ENCODE data around the gene AQP5.

DNA sequence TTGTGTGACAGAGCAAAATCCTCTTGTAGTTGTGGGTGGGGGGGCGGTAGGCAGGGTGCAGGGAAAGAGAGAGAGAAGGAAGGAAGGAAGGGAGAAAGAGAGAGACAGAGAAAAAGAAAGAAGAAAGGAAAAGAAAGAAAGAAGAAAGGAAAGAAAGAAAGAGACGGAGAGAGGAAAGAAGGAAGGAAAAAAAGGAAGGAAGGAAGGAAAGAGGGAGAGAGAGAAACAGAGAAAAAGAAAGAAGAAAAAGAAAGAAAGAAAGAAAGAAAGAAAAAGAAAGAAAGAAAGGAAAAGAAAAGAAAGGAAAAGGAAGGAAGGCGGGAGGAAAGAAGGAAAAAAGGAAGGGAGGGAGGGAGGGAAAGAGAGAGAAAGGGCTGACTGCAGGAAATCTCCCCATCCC is 40.4 kb upstream of the AQP5 start:
- no peak for TF ChIP-seq CTCF (IDR thresholded peaks at IDR 0.05)
- TF ChIP-seq POLR2A (IDR thresholded peaks at IDR 0.05): no peak
